GM18526 (cell line): ENCODE measurements around the gene TBCC.

Source experiments
- POLR2A ChIP-seq: IDR thresholded peaks from 3 replicates; pipeline ENCODE4 v1.6.1; 2011; ENCODE audit not compliant: insufficient read length; ENCODE audit errors: extremely low read depth

The TBCC gene

GRCh38 chr6:42751055-42751454 lies 5.2 kb upstream of the TBCC start:
- TF ChIP-seq POLR2A: no peak

GRCh38 chr6:42748203-42748898 lies 2.4 kb upstream of the TBCC start:
- no peak for TF ChIP-seq POLR2A

- TF ChIP-seq POLR2A: peak; percentile 82
These were observed 824 bp upstream of the TBCC start for GRCh38 chr6:42746463-42747391.

- TF ChIP-seq POLR2A: no peak
These were observed 742 bp downstream of the TBCC start for GRCh38 chr6:42745083-42745639.

DNA sequence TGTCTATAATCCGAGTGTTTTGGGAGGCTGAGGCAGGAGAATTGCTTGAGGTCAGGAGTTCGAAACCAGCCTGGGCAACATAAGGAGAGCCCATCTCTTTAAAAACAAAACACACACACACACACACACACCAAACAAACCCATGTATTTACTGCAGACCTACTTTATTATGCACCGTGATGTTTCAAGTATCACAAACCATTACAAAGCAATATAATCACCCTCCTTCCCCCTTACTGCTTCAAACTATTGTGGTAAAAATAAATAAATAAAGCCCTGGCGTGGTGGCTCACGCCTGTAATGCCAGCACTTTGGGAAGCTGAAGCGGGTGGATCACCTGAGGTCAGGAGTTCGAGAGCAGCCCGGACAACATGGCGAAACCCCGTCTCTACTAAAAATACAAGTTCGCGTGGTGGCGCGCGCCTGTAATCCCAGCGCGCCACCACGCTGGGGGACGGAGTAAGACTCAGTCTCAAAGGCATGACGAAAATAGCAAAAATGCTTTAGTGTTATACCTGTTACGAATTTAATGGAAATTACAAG lies 1.5 kb downstream of the TBCC start:
- no peak for TF ChIP-seq POLR2A

DNA sequence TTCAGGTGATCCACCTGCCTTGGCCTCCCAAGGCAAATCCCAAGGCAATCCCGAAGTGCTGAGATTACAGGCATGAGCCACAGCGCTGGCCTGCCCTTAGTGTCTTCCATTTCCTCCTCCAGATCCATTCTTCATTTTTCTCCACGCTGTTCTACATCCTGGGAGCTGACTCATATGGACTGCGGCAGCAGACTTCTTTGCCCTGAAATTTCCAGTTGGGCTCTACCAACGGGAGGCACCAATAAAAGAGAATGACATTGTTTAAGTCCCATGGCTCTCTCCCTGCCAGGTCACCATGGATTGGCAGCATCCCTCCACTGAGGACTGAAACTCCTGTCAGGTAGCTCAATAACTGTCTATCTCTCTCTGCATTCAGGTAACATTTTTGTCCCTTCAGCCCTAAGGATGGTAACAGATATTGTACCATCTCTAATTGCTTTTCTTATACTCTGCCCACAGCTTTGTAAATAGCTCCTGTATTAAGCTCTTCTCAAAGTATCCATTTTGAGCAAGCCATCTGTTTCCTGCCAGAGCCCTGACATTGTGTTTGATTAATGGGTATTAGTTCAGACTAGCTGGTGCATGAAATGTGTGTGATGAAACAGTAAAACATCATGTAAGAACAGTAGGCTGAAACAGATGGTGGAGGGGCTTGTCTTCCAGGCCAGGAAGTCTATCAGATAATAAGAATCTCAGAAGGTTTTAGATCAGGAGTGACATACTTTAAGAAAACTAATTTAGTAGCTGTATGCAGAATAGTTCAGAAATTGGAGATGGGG lies 3.6 kb downstream of the TBCC start:
- TF ChIP-seq POLR2A: no peak

- TF ChIP-seq POLR2A: no peak
These were observed 5.2 kb downstream of the TBCC start for GRCh38 chr6:42740725-42741124.

DNA sequence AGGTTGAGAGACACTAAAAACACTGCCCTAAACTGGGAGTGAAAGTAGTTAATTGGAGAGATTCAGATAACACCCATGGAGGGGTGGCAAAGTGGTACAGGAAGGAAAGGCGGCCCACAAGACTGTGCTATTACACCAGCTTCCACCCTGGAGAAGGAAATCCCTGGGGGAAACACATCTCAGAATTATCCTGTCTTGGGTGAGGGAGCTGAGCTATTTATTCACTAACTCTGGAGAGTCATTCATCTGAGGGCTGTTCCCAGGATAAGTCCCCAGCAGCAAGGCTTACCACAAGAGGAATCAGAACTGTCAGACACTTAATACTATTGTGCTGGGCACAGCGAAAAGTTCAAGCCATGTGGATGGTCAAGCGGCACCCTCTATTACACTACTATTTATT lies 9.9 kb downstream of the TBCC start:
- TF ChIP-seq POLR2A: no peak

DNA sequence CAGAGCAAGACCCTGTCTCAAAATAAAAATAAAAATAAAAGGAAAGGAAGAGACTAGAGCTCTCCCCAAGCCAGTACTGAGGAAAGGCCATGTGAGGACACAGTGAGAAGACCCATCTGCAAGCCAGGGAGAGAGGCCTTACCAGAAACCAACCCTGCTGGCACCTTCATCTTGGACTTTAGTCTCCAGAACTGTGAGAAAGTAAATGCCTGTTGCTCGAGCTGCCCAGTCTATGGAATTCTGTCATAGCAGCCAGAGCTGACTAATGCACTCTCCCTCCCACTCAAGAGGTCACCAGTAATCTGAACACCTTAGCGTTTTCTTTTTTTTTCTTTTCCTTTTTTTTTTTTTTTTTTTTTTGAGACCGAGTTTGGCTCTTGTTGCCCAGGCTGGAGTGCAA lies 16.2 kb downstream of the TBCC start:
- no peak for TF ChIP-seq POLR2A

DNA sequence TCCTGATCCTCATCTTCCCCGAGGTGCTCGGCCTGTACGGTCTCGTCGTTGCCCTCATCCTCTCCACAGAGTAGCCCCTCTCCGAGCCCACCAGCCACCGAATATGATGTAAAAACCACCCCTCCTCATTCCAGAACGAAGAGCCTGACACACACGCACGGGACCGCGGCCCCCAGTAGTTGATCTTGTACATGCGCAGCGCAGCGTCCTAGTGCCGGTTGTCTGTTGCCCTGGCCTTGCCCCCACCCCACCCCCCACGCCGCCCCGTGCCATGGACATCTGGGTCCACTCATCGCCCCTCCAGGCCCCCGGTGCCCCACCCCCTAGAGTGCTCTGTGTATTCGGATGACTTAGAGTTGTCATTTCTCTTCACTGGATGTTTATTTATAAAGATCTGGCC lies 18.3 kb downstream of the TBCC start:
- no peak for TF ChIP-seq POLR2A

DNA sequence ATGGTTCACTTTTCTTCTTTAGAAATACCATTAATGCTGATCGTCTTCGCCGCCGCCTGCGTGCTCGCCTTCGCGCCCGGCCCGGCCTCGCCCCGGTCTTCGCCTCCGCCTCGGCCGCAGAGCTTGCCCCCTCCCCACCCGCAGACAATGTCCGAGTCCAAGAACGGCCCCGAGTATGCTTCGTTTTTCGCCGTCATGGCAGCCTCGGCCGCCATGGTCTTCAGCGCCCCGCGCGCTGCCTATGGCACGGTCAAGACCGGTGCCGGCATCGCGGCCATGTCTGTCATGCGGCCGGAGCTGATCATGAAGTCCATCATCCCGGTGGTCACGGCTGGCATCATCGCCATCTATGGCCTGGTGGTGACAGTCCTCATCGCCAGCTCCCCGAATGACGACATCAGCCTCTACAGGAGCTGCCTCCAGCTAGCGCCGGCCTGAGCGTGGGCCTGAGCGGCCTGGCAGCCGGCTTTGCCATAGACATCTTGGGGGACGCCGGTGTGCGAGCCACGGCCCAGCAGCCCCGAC lies 18.8 kb downstream of the TBCC start:
- no peak for TF ChIP-seq POLR2A

DNA sequence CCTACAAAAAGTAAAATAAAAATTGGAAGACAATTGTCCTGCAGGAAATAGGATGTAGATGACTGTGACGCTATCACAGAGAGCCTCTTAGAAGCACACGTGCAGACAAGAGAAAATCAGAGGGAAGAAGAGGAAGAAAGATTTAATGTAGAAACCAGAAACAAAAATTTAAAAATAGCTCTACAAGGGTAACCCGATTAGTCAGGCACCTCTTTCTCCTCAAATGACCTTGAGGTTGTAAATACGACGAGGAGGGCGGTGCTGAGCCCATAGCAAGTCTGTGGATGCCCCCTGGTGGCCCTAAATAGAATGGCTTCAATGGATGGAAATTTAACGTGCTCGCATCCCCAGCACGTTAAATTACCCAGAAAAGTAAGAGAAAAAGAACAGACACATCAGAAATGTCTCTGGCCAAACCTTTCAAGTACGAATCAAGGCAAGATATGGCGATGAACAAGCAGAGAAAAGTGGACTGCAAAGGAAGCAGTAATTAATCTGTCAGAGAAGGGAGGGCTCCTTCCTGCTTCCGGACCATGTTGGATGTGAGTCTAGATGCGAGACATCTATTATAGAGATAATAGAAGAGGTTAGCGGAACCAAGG lies 19.3 kb downstream of the TBCC start:
- TF ChIP-seq POLR2A: no peak

- TF ChIP-seq POLR2A: no peak
These were observed 19.9 kb downstream of the TBCC start for GRCh38 chr6:42726026-42726425.

DNA sequence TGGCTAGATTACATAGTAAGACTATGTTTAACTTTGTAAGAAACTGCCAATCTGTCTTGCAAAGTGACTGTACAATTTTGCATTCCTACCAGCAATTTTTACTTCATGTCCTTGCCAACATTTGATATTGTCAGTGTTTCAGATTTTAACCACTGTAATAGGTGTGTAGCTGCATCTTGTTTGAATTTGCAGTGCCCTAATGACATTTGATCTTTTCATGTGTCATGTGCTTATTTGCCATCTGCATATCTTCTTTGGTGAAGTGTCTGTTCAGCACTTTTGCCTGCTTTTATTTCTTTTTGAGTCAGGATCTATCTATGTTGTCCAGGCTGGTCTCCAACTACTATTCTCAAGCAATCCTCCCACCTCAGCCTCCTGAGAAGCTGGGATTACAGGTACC lies 21.1 kb downstream of the TBCC start:
- TF ChIP-seq POLR2A: no peak
